Activated B cell treated with CpG ODN at 0.5 μM for 24 hours (primary cell): ENCODE data around the gene BANP. TPM values are rescaled to one million over a fixed set of nuclear protein-coding genes. Genes with fewer than 3 reads are reported as not detected.

Experiments used
- ATAC-seq: fragments of 200-7000 bp; cut with Tn5 transposase; one replicate; pipeline ENCODE4 v1.10.0; 2021; ENCODE audit warnings: low read depth, mild to moderate bottlenecking, moderate library complexity
- CTCF ChIA-PET: fragments of 350-600 bp; sonication (Branson Sonifier 250); formaldehyde crosslinking; loops from one replicate; lab custom pipeline; 2021; ENCODE audit warnings: antibody characterized with exemption; lab: Charles Lee
- POLR2A ChIA-PET: fragments of 350-600 bp; sonication (Branson Sonifier 250); formaldehyde crosslinking; loops from one replicate; lab custom pipeline; 2021; ENCODE audit warnings: antibody characterized with exemption; lab: Charles Lee
- DNase-seq: peaks from one replicate; pipeline ENCODE4 v3.0.0; 2022
- H3K27ac Mint-ChIP-seq: one replicate; pipeline ENCODE4 v1.8.0; 2020; ENCODE audit warnings: mixed read lengths
- H3K27me3 Mint-ChIP-seq: one replicate; pipeline ENCODE4 v1.8.0; 2021; ENCODE audit warnings: mixed read lengths
- H3K36me3 Mint-ChIP-seq: one replicate; pipeline ENCODE4 v1.8.0; 2021; ENCODE audit warnings: low read depth, mixed read lengths
- H3K4me1 Mint-ChIP-seq: one replicate; pipeline ENCODE4 v1.8.0; 2021; ENCODE audit warnings: mixed read lengths
- H3K4me3 Mint-ChIP-seq: one replicate; pipeline ENCODE4 v1.8.0; 2020; ENCODE audit warnings: mild to moderate bottlenecking, mixed read lengths
- H3K9me3 Mint-ChIP-seq: one replicate; pipeline ENCODE4 v1.8.0; 2020; ENCODE audit warnings: mixed read lengths
- CTCF ChIP-seq: fragments of 200-600 bp; IDR thresholded peaks from one replicate; pipeline ENCODE4 v1.8.0; 2022; ENCODE audit warnings: antibody characterized with exemption, mild to moderate bottlenecking
- intact Hi-C: fragments of 100-400 bp; cut with micrococcal nuclease; formaldehyde crosslinking; loops from one replicate; pipeline ENCODE4 v1.15.1; 2024
- total RNA-seq: library from RNA; stranded (reverse); gene quantifications from 2 replicates; pipeline ENCODE4 v1.2.3, GENCODE V29; 2022

The BANP gene
- total RNA-seq, 1 donor from 2014 or later = 72.3 TPM

GRCh38 chr16:88057656-88058055 is 106.4 kb downstream of the BANP start:
- DNase-seq = no peak
- Mint-ChIP-seq H3K27ac (no peak overlapping the region), H3K4me1 (no peaks in the 10 kb centered on the region), H3K36me3 (peaks cover 38% of the 10 kb centered on the region), H3K4me3 (no peak overlapping the region), H3K27me3 (no peaks in the 10 kb centered on the region), H3K9me3 (no peaks in the 10 kb centered on the region)
- ChIA-PET CTCF (no interaction called here), POLR2A (interaction anchor here (0.8 kb wide), 1 partner anchor 10 kb away, joined by 3 read pairs; no protein-coding TSS in a partner anchor)
- TF ChIP-seq CTCF = no peak
- intact Hi-C loops = no loop called here
- ATAC-seq = no peak

- CTCF ChIA-PET = no interaction called here
- DNase-seq = no peak
- intact Hi-C loops = no loop called here
- POLR2A ChIA-PET = interaction anchor here (0.6 to 0.8 kb wide), 2 partner anchors 10 to 12 kb away, joined by 3 to 4 read pairs; no protein-coding TSS in a partner anchor
- peaks cover 43% of the 10 kb centered on the region for H3K36me3 Mint-ChIP-seq
- ATAC-seq = no peak
- H3K27me3 Mint-ChIP-seq = no peaks in the 10 kb centered on the region
- no peaks in the 10 kb centered on the region for H3K9me3 Mint-ChIP-seq
- H3K4me3 Mint-ChIP-seq = no peak overlapping the region
- TF ChIP-seq CTCF = no peak
- no peak overlapping the region for H3K27ac Mint-ChIP-seq
- no peaks in the 10 kb centered on the region for H3K4me1 Mint-ChIP-seq
These were observed 106.9 kb downstream of the BANP start for GRCh38 chr16:88058136-88058535.

GRCh38 chr16:88058817-88059216 is 107.6 kb downstream of the BANP start:
- Mint-ChIP-seq H3K27me3 (no peaks in the 10 kb centered on the region), H3K4me3 (no peak overlapping the region), H3K9me3 (no peaks in the 10 kb centered on the region), H3K4me1 (no peaks in the 10 kb centered on the region), H3K36me3 (peaks cover 50% of the 10 kb centered on the region), H3K27ac (no peak overlapping the region)
- ATAC-seq (no peak), DNase-seq (no peak)
- intact Hi-C loops = no loop called here
- ChIA-PET POLR2A (interaction anchor here (0.6 kb wide), 1 partner anchor 13 kb away, joined by 4 read pairs; no protein-coding TSS in a partner anchor), CTCF (no interaction called here)
- TF ChIP-seq CTCF = no peak

- intact Hi-C loops = no loop called here
- Mint-ChIP-seq H3K4me1 (no peaks in the 10 kb centered on the region), H3K27me3 (no peaks in the 10 kb centered on the region), H3K9me3 (no peaks in the 10 kb centered on the region), H3K36me3 (peaks cover 55% of the 10 kb centered on the region), H3K4me3 (no peak overlapping the region), H3K27ac (no peak overlapping the region)
- ChIA-PET POLR2A (no interaction called here), CTCF (interaction anchor here (0.8 to 1.3 kb wide), 2 partner anchors 12 to 291 kb away, joined by 3 read pairs; no protein-coding TSS in a partner anchor)
- DNase-seq (no peak), ATAC-seq (no peak)
- TF ChIP-seq CTCF = no peak
These were observed 108.6 kb downstream of the BANP start for GRCh38 chr16:88059701-88060386.

GRCh38 chr16:88060524-88061219 is 109.4 kb downstream of the BANP start:
- DNase-seq = no peak

More at GRCh38 chr16:88060524-88061219, 109.4 kb downstream of the BANP start:
- no peaks in the 10 kb centered on the region for H3K9me3 Mint-ChIP-seq
- no peak overlapping the region for H3K4me3 Mint-ChIP-seq
- no peak overlapping the region for H3K27ac Mint-ChIP-seq
- H3K4me1 Mint-ChIP-seq = no peaks in the 10 kb centered on the region
- CTCF ChIA-PET = interaction anchor here (0.8 to 1.3 kb wide), 2 partner anchors 13 to 292 kb away, joined by 3 read pairs; no protein-coding TSS in a partner anchor
- POLR2A ChIA-PET = no interaction called here
- no peak for ATAC-seq
- peaks cover 56% of the 10 kb centered on the region for H3K36me3 Mint-ChIP-seq
- intact Hi-C loops = no loop called here
- no peak for TF ChIP-seq CTCF
- H3K27me3 Mint-ChIP-seq = no peaks in the 10 kb centered on the region
